DMS53 (cell line): ENCODE data around the gene USP47.

Experiments used
- DNase-seq: peaks from one replicate; lab custom pipeline; 2025; lab: John Stamatoyannopoulos, UW

The USP47 gene, protein sequence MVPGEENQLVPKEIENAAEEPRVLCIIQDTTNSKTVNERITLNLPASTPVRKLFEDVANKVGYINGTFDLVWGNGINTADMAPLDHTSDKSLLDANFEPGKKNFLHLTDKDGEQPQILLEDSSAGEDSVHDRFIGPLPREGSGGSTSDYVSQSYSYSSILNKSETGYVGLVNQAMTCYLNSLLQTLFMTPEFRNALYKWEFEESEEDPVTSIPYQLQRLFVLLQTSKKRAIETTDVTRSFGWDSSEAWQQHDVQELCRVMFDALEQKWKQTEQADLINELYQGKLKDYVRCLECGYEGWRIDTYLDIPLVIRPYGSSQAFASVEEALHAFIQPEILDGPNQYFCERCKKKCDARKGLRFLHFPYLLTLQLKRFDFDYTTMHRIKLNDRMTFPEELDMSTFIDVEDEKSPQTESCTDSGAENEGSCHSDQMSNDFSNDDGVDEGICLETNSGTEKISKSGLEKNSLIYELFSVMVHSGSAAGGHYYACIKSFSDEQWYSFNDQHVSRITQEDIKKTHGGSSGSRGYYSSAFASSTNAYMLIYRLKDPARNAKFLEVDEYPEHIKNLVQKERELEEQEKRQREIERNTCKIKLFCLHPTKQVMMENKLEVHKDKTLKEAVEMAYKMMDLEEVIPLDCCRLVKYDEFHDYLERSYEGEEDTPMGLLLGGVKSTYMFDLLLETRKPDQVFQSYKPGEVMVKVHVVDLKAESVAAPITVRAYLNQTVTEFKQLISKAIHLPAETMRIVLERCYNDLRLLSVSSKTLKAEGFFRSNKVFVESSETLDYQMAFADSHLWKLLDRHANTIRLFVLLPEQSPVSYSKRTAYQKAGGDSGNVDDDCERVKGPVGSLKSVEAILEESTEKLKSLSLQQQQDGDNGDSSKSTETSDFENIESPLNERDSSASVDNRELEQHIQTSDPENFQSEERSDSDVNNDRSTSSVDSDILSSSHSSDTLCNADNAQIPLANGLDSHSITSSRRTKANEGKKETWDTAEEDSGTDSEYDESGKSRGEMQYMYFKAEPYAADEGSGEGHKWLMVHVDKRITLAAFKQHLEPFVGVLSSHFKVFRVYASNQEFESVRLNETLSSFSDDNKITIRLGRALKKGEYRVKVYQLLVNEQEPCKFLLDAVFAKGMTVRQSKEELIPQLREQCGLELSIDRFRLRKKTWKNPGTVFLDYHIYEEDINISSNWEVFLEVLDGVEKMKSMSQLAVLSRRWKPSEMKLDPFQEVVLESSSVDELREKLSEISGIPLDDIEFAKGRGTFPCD (N-terminal part only)

DNA sequence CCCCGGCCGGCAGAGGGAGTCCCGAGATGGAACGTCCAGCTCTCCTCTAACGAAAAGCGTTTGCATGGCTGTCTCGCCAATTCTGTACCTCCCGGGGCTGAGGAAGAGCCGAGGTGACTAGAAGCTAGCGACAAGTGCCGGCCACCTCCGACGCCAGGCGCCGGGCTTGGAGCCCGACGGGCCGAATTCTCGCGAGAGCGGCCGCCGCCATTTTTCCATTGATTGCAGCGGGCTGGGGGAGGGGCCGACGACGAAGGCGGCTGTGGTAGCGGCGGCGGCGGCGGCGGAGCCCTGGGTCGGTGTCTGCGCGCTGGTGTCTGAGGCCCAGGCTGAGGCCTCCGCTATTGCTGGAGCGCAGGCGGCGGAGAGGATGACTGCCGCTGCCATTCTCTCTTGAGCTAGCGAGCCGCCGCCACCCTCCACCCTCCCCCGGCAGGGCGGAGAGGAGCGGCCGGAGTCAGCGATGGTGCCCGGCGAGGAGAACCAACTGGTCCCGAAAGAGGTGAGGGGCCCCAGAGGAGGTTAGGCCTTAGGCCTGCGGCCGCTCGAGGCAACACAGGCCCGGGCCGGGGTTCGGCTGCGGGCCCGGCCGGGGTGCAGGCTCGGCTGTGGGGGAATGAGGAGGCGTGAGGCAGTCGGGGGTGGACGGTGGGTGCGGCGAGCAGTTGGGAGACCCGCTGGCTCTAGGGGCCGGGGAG, at the start of gene USP47:
Gene USP47, plus strand, starts transcription at position 250 of the 698 bp plus-strand sequence. Its CDS starts 214 bp downstream, at position 464.
- peak; percentile 95 for DNase-seq

DNA sequence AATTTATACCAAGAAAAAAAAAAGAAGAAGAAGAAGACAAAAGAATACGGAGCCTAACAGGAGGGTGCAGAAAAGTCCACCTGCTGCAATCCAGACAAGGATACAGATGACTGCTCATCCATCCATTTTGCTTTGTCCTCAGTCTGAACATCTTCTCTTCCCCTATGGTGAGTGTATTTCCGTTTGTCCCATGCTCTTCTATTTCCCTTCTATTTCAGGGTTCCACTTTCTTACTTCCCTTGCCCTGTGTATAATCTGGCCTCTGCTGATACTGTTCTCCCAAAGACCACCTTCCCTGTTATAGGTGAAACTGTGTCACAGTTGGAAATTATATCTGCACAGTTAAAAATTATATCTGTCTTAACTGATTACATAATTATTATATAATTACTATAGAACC, 48.7 kb upstream of the USP47 start:
- no peak for DNase-seq

DNA sequence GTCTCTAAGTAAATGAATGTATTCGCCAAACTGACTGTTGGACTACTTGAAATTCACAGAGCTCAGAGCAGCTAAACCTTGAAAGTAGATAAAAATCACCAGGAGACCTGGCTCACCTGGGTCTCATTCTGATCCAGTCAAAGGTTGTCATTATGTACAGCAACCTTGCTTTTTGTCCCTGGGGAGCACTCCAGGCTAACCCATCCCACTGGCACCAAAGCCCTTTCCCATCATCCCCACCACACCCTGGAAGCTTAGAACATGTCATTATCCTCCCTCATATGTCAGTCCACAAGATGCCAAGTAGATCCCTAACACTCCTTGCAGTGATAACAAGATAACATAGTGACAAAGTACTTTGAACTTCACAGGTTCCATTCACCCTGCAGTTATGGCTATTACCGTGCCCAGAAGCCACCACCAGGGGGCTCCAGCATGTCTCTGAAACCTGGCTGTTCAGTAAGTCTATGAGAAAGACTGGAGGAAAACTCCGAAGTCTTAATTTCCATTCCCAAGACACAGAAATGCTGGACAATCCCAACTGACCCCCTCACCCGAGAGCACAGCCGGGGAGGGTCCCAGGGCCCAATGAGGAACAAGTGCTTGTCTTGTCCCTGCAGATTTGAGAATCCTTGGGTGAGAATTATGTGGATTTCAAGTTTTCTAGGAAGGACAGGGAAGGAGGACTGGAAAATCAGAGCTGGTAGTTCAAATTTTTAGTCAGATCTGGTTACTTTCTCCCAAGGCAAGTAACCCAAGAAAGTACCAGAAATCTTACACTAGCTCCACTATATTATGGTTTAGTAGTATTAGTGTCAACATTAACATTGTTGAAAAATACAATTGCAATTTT, 43.0 kb upstream of the USP47 start:
- peak; percentile 62 for DNase-seq

- no peak for DNase-seq
Measured at GRCh38 chr11:11805228-11805627, 36.5 kb upstream of the USP47 start.

DNA sequence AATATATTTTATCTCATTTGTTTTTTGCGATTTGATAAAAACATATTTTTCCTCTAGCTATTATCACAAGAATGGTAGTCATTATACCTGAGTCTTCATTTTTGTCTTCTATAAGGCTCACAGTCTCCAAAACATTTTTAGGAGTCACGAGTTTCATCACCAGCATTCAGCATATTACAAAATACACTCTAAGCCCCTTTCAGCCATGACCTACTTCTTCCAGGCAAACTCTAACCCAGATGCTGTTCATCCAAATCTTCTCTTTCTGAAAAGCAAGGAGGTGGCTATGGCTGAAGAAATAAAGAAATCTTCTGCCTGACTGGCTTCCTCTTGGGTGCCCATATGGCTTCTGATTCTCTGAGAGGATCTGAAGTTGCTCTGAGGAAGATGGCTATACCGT, 35.7 kb upstream of the USP47 start:
- no peak for DNase-seq

DNA sequence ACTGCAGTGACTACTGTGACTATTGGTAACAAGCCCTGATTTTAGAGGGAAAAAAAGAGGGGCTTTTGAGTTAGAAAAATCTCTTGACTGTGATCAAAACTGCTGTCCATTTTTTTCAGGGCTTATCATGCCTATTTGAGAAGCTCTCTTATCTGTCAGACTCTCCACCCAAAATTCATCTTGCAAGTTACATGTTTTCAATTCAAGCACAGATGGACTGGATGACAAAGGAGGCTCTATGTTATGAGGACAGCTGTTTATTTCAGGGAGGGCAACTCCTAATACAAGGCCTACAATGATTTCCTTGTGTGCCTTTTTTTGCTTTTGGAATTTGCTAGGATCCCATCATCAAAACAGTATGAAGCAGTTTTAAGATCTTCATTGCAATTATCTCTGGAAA, 35.2 kb upstream of the USP47 start:
- no peak for DNase-seq

DNA sequence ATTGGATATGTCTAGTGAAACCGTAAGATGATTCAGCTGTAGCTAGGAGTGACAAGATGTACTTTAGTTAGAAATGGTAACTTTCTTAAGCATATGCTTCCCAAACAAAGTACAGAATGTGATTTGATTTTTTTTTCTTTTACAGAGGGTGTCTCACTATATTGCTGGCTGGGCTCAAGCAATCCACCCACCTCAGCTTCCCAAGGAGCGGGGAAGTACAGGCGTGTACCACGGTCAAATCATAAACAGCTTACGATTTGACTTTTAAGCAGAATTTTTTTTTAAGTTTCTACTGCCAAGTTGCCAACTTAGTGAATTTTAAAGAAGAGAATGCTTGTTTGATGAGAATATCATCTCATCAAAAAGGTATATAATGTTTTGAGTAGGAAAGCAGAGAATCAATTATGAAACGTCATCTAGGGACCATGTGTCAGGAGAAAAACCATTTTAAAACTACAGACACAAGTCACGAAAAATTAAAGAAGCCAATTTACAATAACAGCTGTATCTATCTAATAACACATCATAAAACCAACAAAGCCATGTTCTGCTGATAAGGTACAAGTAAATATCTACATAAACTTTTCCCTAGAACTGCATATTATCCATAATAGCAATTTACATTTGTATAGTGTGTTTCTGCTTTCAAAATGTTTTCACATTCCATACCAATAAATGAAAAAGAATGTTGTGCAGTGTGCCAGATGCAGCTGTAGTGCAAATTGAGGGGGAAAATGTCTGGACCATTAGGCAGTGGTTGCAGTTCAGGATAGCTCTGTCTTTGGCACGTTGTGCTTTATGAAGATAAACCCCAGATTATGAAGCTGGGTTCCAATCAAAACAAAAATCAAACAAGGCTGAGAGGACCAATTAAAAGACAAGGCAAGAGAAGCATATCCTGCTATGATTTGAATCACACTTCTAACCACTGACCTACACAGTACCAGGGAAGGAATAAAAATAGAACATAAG, 33.7 kb upstream of the USP47 start:
- DNase-seq = peak; percentile 34

GRCh38 chr11:11808992-11809615, 32.7 kb upstream of the USP47 start:
- DNase-seq = peak; percentile 52

- DNase-seq = no peak
Measured at GRCh38 chr11:11810764-11811726, 30.7 kb upstream of the USP47 start.

DNA sequence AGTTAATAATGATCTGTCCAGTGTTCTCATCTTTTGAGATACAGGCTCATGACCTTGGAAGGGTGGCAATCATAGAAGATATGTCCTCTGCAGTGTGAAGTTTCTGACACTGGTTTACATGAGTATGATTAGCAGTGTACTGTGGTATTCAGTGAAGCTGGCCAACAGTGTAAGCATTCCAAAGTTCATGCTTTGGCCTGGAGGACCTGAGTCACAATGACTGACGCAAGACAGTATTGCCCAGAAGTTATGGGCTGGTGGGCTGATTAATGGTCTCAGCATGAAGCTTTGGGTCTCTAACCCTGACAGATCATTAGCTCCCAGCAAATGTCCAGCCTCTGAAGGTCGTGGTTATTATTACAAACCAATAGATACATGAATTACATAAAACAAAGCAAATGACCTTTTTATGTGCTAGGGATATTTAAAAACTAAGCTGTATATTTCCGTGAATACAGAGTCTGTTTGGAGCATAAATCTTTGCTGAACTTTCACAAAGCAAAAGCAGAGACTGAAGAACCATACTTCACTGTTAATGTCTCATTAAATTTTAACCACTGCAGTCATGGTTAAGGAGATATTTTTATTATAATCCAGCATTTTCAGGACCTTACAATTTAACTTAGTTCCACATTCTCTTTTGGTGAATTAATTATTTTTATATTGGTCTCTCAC, 28.3 kb upstream of the USP47 start:
- DNase-seq = peak; percentile 47

DNA sequence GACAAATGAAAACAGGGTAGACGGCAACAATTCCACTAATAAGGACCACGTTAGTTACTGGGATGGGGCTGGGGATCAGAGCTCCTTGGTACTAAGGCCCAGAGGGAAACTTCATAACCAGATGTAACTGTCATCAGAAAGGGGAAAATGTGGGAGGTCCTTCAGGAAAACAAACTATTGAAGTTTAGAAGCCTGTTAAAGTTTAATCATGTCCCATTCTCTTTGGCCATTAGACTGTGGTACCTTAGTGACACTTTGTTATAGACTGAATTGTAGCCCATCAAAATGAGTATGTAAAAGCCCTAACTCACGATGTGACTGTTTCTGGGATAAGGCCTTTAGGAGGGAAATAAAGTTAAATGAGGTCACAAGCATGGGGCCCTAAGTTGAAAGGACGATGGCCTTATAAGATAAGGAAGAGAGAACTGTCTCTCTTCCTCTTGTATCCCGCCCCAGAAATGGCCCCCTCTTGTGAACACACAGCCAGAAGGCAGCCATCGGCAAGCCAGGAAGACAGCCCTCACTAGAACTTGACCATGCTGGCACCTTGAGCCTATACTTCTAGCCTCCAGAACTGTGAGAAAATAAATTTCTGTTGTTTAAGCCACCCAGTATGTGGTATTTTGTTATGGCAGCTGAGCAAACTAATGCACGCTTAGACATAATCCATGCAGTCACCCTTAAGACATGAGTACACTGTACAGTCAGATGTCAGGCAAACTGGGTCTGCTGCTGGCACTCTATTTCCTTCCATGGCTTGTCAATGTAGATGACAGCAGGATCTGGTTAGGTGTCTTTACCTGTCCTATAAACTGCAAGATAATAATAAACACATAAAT, 26.9 kb upstream of the USP47 start:
- DNase-seq = peak; percentile 92

DNA sequence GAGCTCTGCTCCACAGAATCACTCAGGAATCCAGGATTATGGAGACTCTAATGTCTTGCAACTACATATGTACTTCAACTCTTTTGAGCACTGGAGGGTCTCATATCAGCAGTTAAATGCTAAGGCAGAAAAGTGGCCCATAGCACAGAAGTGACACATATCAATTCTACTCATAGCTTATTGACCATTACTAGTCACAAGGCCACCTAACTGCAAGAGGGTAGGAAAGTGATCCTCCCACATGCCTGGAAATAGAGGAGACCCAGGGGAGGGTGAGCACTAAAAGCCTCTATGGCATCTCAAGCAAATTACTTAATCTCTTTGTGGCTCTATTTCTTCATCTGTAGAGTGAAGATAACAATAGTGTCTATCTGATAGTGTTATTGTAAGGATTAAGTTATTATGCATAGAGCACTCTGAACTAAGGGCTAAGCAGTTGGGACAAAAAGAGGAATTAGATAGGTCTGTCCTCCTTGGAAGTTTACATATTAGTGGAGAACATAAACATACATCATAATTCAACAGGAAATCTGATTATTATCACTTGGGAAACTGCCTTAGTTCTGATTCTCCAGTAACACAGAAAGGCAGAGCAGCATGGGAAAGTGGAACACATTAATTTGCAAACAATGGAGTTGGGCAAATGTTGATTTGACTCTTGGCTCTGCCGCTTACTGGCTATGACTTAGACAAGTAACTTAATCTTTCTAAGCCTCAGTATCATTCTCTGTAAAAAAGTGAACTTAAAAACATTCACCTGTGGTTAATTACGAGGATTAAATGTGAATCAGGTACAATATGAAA, 25.1 kb upstream of the USP47 start:
- peak; percentile 14 for DNase-seq

- no peak for DNase-seq
Measured at GRCh38 chr11:11817957-11818356, 23.8 kb upstream of the USP47 start.

DNA sequence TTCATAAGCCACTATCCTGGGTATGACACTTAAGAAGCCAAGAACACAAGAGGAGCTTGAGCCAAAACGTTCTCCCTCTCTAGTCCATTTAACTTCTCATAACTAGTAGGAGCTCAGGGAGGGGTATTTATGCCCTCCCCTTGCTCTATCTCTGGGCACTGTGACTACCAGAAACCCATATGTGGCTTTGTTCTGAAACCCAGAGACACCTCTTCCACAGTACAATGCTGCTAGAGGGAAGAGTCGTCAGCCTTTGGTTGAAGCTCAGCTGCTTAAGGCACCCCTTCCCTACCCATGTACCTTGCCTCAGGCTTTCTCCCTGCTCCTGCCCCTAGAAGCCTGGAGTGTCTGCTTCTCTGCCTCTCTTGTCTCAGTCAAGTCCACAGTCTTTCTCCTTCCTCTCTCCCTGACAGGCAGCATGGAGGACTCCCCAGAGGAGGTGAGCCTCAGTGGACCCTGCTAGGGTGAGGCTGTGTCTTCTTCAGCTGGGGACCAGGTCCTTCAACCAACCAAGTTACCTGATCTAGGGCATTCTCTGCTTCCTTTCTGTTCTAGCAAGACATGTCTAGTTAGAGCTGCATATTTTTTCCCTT, 23.1 kb upstream of the USP47 start:
- no peak for DNase-seq

GRCh38 chr11:11821899-11822298, 19.9 kb upstream of the USP47 start:
- DNase-seq = peak; percentile 41
